ENCODE results near the gene KRTAP4-9. TPM values are rescaled to one million over a fixed set of nuclear protein-coding genes. Genes with fewer than 3 reads are reported as not detected.
"Not testable (repeated sequence)": the region's sequence is repeated elsewhere in the genome, so short reads cannot be mapped to it uniquely, and the experiment has no call there.

Gene KRTAP4-9
- total RNA-seq, 1 experiment from 2014 or later, result not detected

DNA sequence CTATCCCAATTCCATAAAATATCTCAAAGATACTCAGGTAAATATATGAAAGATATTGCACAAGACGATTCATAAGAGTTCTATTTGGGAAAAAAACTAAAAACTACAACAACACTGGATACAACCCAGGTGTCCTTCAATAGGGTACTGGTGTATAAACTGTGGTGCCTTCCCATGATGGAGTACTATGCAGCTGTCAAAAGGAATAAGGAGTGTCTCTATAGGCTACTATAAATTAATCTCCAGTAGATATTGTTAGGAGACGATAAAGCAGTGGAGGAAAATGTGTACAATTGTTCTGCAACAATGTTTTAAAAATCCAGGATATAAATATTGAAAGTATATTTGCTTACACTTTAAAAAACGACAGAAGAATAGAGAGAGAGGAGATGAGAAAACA is 21.2 kb downstream of the KRTAP4-9 start:
- DNase-seq (ENCODE audit: low spot score), result no peak

DNA sequence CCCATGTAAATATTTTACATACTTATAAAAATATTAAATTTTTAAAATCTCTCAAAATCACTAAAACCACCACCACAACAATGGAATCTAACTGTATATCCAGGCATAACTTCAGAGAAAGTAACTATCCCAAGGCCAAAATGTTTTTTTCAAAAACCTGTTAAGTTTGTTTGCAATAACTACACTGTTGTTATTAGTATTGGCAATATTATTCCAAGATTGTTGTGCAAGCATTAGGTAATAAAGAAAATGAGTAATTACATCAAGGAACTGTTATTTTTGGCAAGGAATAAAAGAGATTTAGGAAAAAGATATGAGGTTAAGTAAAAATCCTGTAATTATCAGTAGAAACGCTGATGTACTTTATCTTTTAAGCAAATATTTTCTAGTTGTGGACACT is 22.2 kb downstream of the KRTAP4-9 start:
- no peak for DNase-seq (ENCODE audit: low spot score)

DNA sequence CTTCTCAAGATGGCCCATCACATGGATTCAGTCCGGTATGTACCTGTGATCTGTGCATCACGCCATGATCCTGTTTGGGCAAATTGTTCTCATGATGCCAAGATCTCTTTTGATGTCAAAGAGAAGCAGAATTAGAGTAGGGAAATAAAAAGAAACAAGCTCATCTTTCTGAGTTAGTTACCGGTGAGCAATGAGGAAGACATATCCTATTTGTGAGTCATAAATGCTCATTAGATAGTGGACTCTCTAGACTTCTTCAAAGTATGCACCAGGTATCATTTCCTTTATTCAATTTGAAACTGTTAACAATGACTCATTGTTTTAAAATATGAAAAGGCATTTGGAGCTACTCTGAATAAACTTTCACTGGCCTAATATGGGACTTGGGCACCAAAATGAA is 26.8 kb downstream of the KRTAP4-9 start:
- no peak for DNase-seq (ENCODE audit: low spot score)

GRCh38 chr17:41133880-41134735 is 28.9 kb downstream of the KRTAP4-9 start:
- DNase-seq (ENCODE audit: low spot score), result no peak

- DNase-seq (ENCODE audit: low spot score), result not testable (repeated sequence)
These were observed 34.7 kb downstream of the KRTAP4-9 start for GRCh38 chr17:41139865-41140264.

- DNase-seq (ENCODE audit: low spot score), result no peak
These were observed 35.4 kb downstream of the KRTAP4-9 start, which contains the start of gene KRTAP4-6 for GRCh38 chr17:41140360-41141131. KRTAP4-6 (minus strand) TSS chr17:41140544; CDS start chr17:41140487, 57 bp downstream.

- no peak for DNase-seq (ENCODE audit: low spot score)
These were observed 36.2 kb downstream of the KRTAP4-9 start for GRCh38 chr17:41141361-41141760.

- no peak for DNase-seq (ENCODE audit: low spot score)
These were observed 39.7 kb downstream of the KRTAP4-9 start for GRCh38 chr17:41144846-41145245.

GRCh38 chr17:41145261-41145660 is 40.1 kb downstream of the KRTAP4-9 start:
- no peak for DNase-seq (ENCODE audit: low spot score)

- no peak for DNase-seq (ENCODE audit: low spot score)
These were observed 42.5 kb downstream of the KRTAP4-9 start for GRCh38 chr17:41147531-41148204.

DNA sequence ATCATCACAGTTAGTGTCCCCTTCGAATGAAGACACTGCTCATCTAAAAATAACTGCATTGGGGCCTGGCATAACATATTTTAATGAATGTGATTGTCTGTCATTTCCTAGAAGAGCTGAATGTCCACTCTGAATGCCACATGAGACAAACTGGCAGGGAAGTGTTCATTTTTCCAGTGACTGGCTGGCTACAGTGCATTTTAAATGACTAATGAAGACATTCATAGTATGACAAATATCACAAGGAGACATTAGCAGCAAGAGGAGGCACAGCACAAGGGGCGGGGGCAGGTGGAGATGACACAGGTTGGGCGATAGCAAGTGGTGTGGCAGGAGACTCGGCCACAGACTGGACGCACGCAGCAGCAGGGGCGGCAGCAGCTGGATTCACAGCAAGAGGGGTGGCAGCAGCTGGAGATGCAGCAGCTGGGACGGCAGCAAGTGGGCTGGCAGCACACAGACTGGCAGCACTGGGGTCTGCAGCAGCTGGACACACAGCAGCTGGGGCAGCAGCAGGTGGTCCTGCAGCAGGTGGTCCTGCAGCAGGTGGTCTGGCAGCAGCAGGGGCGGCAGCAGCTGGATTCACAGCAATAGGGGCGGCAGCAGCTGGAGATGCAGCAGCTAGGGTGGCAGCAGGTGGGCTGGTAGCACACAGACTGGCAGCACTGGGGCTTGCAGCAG is 43.9 kb downstream of the KRTAP4-9 start:
- not testable (repeated sequence) for DNase-seq (ENCODE audit: low spot score)

- no peak for DNase-seq (ENCODE audit: low spot score)
These were observed 44.4 kb downstream of the KRTAP4-9 start, which contains the start of gene KRTAP4-5 for GRCh38 chr17:41149652-41149985. KRTAP4-5 (minus strand) TSS chr17:41149825; CDS start chr17:41149767, 58 bp downstream.

DNA sequence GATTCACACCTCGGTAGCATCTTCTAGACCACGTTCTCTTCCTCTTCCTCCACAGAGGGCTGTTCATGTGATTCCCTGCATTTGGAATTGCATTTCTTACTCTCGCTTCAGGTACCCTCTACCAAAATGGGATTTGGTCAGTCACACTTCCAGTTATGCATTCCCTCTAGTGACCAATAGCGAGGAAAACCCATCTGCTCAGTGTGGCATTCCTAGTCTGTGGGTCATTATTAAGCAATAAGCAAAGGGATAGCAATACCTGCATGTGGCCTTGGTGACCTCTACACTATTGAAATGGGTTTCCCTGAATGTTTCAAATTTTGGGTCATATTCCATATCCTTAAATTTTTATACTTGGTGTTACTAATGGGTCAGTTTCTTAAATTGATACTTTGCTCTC is 44.8 kb downstream of the KRTAP4-9 start:
- DNase-seq (ENCODE audit: low spot score), result no peak

DNA sequence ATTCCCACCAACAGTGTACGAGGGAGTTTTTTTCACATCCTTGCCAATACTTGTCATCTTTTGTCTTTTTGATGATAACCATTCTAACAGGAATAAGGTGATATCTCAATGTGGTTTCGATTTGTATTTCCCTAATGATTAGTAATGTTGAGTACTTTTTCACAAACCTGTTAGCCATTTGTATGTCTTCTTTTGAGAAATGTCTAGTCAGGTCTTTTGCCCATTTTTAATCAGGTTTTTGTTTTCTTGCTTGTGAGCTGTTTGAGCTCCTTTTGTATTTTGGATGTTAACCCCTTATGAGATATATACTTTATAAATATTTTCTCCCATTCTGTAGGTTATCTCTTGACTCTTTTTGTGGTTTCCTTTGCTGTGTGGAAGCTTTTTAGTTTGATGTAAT is 46.3 kb downstream of the KRTAP4-9 start:
- DNase-seq (ENCODE audit: low spot score), result no peak

DNA sequence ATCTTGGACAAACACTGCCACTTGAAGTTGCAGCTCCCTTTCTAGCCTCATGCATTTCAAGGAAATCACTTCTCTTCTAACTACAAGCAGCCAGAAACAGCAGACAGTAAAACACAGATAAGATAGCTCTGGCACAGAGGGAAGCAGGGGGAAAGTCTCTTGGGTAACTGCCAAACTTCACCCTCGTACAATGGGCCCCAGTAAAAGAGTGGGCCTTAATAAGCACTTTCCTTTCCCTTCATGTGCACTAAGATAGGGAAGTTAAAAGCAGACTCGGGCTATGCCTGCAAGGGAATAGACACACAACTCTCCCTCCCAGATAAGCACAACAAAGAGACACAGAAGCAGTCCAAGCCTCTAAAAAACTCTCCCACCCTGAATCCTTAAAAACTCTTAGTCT is 48.7 kb downstream of the KRTAP4-9 start:
- no peak for DNase-seq (ENCODE audit: low spot score)

Other genes starting within 250 kb of the KRTAP4-9 start
- gene KRT12, start 238.2 kb upstream of the KRTAP4-9 start, total RNA-seq (2014; rRNA removed; shearing (Covaris generic)), result 0.33 and 0.39 TPM in 2 replicates
- gene KRT20, start 220.1 kb upstream of the KRTAP4-9 start, total RNA-seq (2014; rRNA removed; shearing (Covaris generic)), result 189 and 203 TPM in 2 replicates
- gene KRT23, start 167.7 kb upstream of the KRTAP4-9 start, total RNA-seq (2014; rRNA removed; shearing (Covaris generic)), result 3.3 and 4.1 TPM in 2 replicates
- gene KRT39, start 138.4 kb upstream of the KRTAP4-9 start, total RNA-seq (2014; rRNA removed; shearing (Covaris generic)), result not detected in 2 replicates
- gene KRT40, start 121.1 kb upstream of the KRTAP4-9 start, total RNA-seq (2014; rRNA removed; shearing (Covaris generic)), result 2.4 and 2.7 TPM in 2 replicates
- gene KRTAP3-3, start 111.2 kb upstream of the KRTAP4-9 start, total RNA-seq (2014; rRNA removed; shearing (Covaris generic)), result not detected in 2 replicates
- not detected in 2 replicates for gene KRTAP3-2, start 105.5 kb upstream of the KRTAP4-9 start, total RNA-seq (2014; rRNA removed; shearing (Covaris generic))
- gene KRTAP3-1, start 96.3 kb upstream of the KRTAP4-9 start, total RNA-seq (2014; rRNA removed; shearing (Covaris generic)), result not detected in 2 replicates
- not detected in 2 replicates for gene KRTAP1-5, start 78.2 kb upstream of the KRTAP4-9 start, total RNA-seq (2014; rRNA removed; shearing (Covaris generic))
- gene KRTAP1-4, start 75.2 kb upstream of the KRTAP4-9 start, total RNA-seq (2014; rRNA removed; shearing (Covaris generic)), result not detected in 2 replicates
- gene KRTAP1-3, start 70.5 kb upstream of the KRTAP4-9 start, total RNA-seq (2014; rRNA removed; shearing (Covaris generic)), result not detected in 2 replicates
- gene KRTAP1-1, start 63.9 kb upstream of the KRTAP4-9 start, total RNA-seq (2014; rRNA removed; shearing (Covaris generic)), result 0.42 and 0.64 TPM in 2 replicates
- gene KRTAP2-1, start 58.1 kb upstream of the KRTAP4-9 start, total RNA-seq (2014; rRNA removed; shearing (Covaris generic)), result not detected in 2 replicates
- gene KRTAP2-2, start 50.2 kb upstream of the KRTAP4-9 start, total RNA-seq (2014; rRNA removed; shearing (Covaris generic)), result not detected in 2 replicates
- gene KRTAP2-3, start 45.3 kb upstream of the KRTAP4-9 start, total RNA-seq (2014; rRNA removed; shearing (Covaris generic)), result not detected in 2 replicates
- gene KRTAP2-4, start 39.5 kb upstream of the KRTAP4-9 start, total RNA-seq (2014; rRNA removed; shearing (Covaris generic)), result not detected in 2 replicates
- not detected in 2 replicates for gene KRTAP4-7, start 21.2 kb upstream of the KRTAP4-9 start, total RNA-seq (2014; rRNA removed; shearing (Covaris generic))
- gene KRTAP4-8, start 7.2 kb upstream of the KRTAP4-9 start, total RNA-seq (2014; rRNA removed; shearing (Covaris generic)), result not detected in 2 replicates
- not detected in 2 replicates for gene KRTAP4-16, start 3.2 kb upstream of the KRTAP4-9 start, total RNA-seq (2014; rRNA removed; shearing (Covaris generic))
- not detected in 2 replicates for gene KRTAP4-11, start 13.0 kb downstream of the KRTAP4-9 start, total RNA-seq (2014; rRNA removed; shearing (Covaris generic))
- not detected in 2 replicates for gene KRTAP4-12, start 18.8 kb downstream of the KRTAP4-9 start, total RNA-seq (2014; rRNA removed; shearing (Covaris generic))
- not detected in 2 replicates for gene KRTAP4-6, start 35.2 kb downstream of the KRTAP4-9 start, total RNA-seq (2014; rRNA removed; shearing (Covaris generic))
- not detected in 2 replicates for gene KRTAP4-5, start 44.4 kb downstream of the KRTAP4-9 start, total RNA-seq (2014; rRNA removed; shearing (Covaris generic))
- not detected in 2 replicates for gene KRTAP4-4, start 55.4 kb downstream of the KRTAP4-9 start, total RNA-seq (2014; rRNA removed; shearing (Covaris generic))
- not detected in 2 replicates for gene KRTAP4-3, start 62.8 kb downstream of the KRTAP4-9 start, total RNA-seq (2014; rRNA removed; shearing (Covaris generic))
- gene KRTAP4-2, start 72.8 kb downstream of the KRTAP4-9 start, total RNA-seq (2014; rRNA removed; shearing (Covaris generic)), result not detected in 2 replicates
- gene KRTAP4-1, start 79.5 kb downstream of the KRTAP4-9 start, total RNA-seq (2014; rRNA removed; shearing (Covaris generic)), result not detected in 2 replicates
- not detected in 2 replicates for gene KRTAP9-1, start 84.5 kb downstream of the KRTAP4-9 start, total RNA-seq (2014; rRNA removed; shearing (Covaris generic))
- not detected in 2 replicates for gene KRTAP9-2, start 121.3 kb downstream of the KRTAP4-9 start, total RNA-seq (2014; rRNA removed; shearing (Covaris generic))
- not detected in 2 replicates for gene KRTAP9-3, start 127.1 kb downstream of the KRTAP4-9 start, total RNA-seq (2014; rRNA removed; shearing (Covaris generic))
- not detected in 2 replicates for gene KRTAP9-8, start 132.6 kb downstream of the KRTAP4-9 start, total RNA-seq (2014; rRNA removed; shearing (Covaris generic))
- gene KRTAP9-4, start 144.3 kb downstream of the KRTAP4-9 start, total RNA-seq (2014; rRNA removed; shearing (Covaris generic)), result not detected in 2 replicates
- gene KRTAP9-9, start 150.0 kb downstream of the KRTAP4-9 start, total RNA-seq (2014; rRNA removed; shearing (Covaris generic)), result not detected in 2 replicates
- gene KRTAP9-6, start 160.0 kb downstream of the KRTAP4-9 start, total RNA-seq (2014; rRNA removed; shearing (Covaris generic)), result not detected in 2 replicates
- gene KRTAP9-7, start 170.3 kb downstream of the KRTAP4-9 start, total RNA-seq (2014; rRNA removed; shearing (Covaris generic)), result not detected in 2 replicates
- gene KRTAP29-1, start 197.5 kb downstream of the KRTAP4-9 start, total RNA-seq (2014; rRNA removed; shearing (Covaris generic)), result not detected in 2 replicates
- gene KRTAP16-1, start 203.9 kb downstream of the KRTAP4-9 start, total RNA-seq (2014; rRNA removed; shearing (Covaris generic)), result not detected in 2 replicates
- gene KRTAP17-1, start 210.3 kb downstream of the KRTAP4-9 start, total RNA-seq (2014; rRNA removed; shearing (Covaris generic)), result not detected in 2 replicates
- not detected in 2 replicates for gene KRT33A, start 245.4 kb downstream of the KRTAP4-9 start, total RNA-seq (2014; rRNA removed; shearing (Covaris generic))